ENCODE results near the gene ROGDI.

The ROGDI gene

GRCh38 chr16:4801962-4802658 is at the start of gene ROGDI:
Gene ROGDI (minus strand): TSS chr16:4802633. CDS start chr16:4802571, 62 bp downstream.
- Histone ChIP-seq H3K27ac (ENCODE audit: extremely low read depth, low read depth, low read length) (peak within 1 kb of the TSS; percentile 69), H3K9me3 (ENCODE audit: control insufficient read depth, insufficient read depth, low read depth, low read length) (no peaks in the 10 kb centered on the region), H3K4me1 (ENCODE audit: control insufficient read depth, insufficient read depth, low read length) (peaks cover 3% of the 10 kb centered on the region; the same call in 1 of the 2 replicates), H3K36me3 (ENCODE audit: control insufficient read depth in 2 of 2, insufficient read depth in 1 of 2, low read length in 2 of 2) (peaks cover 5 to 52% of the 10 kb centered on the region in 2 experiments; a peak in 2 of 3 replicates), H3K4me3 (ENCODE audit: low read depth, low read length) (peak within 1 kb of the TSS; percentile 80)
- ChIA-PET CTCF (no interaction called here), POLR2A (interaction anchor here (0.6 to 3.2 kb wide), 12 partner anchors 9 to 254 kb away, joined by 3 to 19 read pairs (median 4); partner anchors contain the start of genes ANKS3, DNAAF8, GLYR1 and NUDT16L1)
- TF ChIP-seq ZNF174 (tag by site-specific recombination; IDR thresholded peaks at IDR 0.05) (no peak), PRDM10 (tag by site-specific recombination; IDR thresholded peaks at IDR 0.05) (no peak), ZNF175 (tag by site-specific recombination; IDR thresholded peaks at IDR 0.05) (no peak), ZNF514 (tag by site-specific recombination; IDR thresholded peaks at IDR 0.05) (no peak), ZNF416 (tag by site-specific recombination; IDR thresholded peaks at IDR 0.05) (no peak), ZNF837 (tag by site-specific recombination; IDR thresholded peaks at IDR 0.05) (no peak), ZFP3 (tag by site-specific recombination; IDR thresholded peaks at IDR 0.05; ENCODE audit: low read depth) (no peak), ZNF133 (tag by site-specific recombination; IDR thresholded peaks at IDR 0.05) (no peak), KLF17 (tag by site-specific recombination; IDR thresholded peaks at IDR 0.05) (peak; percentile 44; the same call in 1 of the 2 replicates), MYNN (tag by site-specific recombination; IDR thresholded peaks at IDR 0.05; ENCODE audit: borderline replicate concordance) (no peak), ZNF654 (tag by site-specific recombination; IDR thresholded peaks at IDR 0.05; ENCODE audit: low read depth) (no peak), HOXC10 (CRISPR knock-in tag; IDR thresholded peaks at IDR 0.05) (no peak), YY1 (tag by site-specific recombination; IDR thresholded peaks at IDR 0.05) (no peak), ZNF37A (tag by site-specific recombination; IDR thresholded peaks at IDR 0.05) (no peak), ZNF521 (tag by site-specific recombination; IDR thresholded peaks at IDR 0.05) (no peak), TRIM28 (IDR thresholded peaks at IDR 0.05; ENCODE audit: borderline replicate concordance, low read length) (no peak), ZNF843 (tag by site-specific recombination; IDR thresholded peaks at IDR 0.05) (no peak), GLIS1 (tag by site-specific recombination; IDR thresholded peaks at IDR 0.05) (no peak), ZNF350 (tag by site-specific recombination; IDR thresholded peaks at IDR 0.05) (no peak), SCRT2 (tag by site-specific recombination; IDR thresholded peaks at IDR 0.05) (peak; percentile 24; the same call in 1 of the 2 replicates), ZBTB48 (tag by site-specific recombination; IDR thresholded peaks at IDR 0.05) (no peak), ZNF76 (tag by site-specific recombination; IDR thresholded peaks at IDR 0.05; ENCODE audit: borderline replicate concordance, low read depth) (no peak), ZBTB10 (tag by site-specific recombination; IDR thresholded peaks at IDR 0.05) (no peak), ZNF670 (tag by site-specific recombination; IDR thresholded peaks at IDR 0.05; ENCODE audit: low read depth) (no peak), ZNF292 (tag by site-specific recombination; IDR thresholded peaks at IDR 0.05; ENCODE audit: borderline replicate concordance, low read depth) (no peak), OSR2 (tag by site-specific recombination; IDR thresholded peaks at IDR 0.05) (no peak), ZNF707 (tag by site-specific recombination; IDR thresholded peaks at IDR 0.05) (no peak), ZNF114 (tag by site-specific recombination; IDR thresholded peaks at IDR 0.05) (no peak), ZNF2 (tag by site-specific recombination; IDR thresholded peaks at IDR 0.05) (no peak), ZSCAN4 (tag by site-specific recombination; IDR thresholded peaks at IDR 0.05) (no peak), ZNF324 (tag by site-specific recombination; IDR thresholded peaks at IDR 0.05) (no peak), KLF7 (tag by site-specific recombination; IDR thresholded peaks at IDR 0.05; ENCODE audit: borderline replicate concordance) (0 out of 2 replicates have a peak, but pooled peaks have one; percentile 26)

Measured in HEK293 (cell line).